Measurements from ENCODE around the gene MAFF. TPM values are rescaled to one million over a fixed set of nuclear protein-coding genes. Genes with fewer than 3 reads are reported as not detected.

The MAFF gene
- total and polyA plus RNA-seq, 9 of the 15 experiments (the other 6 are each of a cell fraction or from before 2014, with no cell fraction given) = 0.51 to 8.0 (median 5.4) TPM

DNA sequence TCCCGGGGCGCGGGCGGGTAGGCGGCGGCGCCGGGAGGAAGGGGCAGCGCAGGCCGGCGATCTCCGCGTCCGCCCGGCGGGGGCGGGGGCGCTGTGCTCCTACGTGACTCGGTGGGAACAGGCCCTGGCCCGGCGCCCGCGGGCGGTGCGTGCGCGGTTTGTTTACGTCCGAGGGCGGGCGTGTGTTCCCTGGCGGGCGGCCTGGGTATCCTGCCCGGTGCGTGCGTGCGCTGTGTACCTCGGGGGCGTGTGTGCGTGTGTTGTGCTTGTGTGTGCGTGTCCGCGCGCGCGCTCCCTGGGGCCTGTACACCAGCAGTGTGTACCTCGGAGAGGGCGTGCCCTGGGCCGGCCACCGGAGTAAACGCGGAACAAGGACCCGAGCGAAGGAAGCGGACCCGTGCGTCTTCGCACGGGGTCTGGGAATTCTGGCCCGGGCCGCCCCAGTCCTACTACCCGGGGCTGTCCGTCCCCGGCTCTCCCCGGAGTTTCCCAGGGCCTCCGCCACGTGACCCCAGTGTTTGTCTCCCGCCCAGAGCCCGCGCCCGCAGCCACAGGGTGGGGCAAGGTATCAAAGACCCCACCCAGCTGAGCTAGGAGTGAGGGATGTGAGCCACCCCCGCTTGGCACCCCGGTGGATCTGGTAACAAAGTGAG is 769 bp downstream of the MAFF start (continued):
- TF ChIP-seq CTBP1 (IDR thresholded peaks at IDR 0.05; ENCODE audit: borderline replicate concordance) (peak; percentile 61; the same call in 1 of the 2 replicates), ZNF717 (CRISPR knock-in tag; IDR thresholded peaks at IDR 0.05) (no peak), PHB2 (IDR thresholded peaks at IDR 0.05; ENCODE audit: low read depth) (no peak), MTA2 (IDR thresholded peaks at IDR 0.05; ENCODE audit: low read depth) (no peak), ZNF146 (CRISPR knock-in tag; IDR thresholded peaks at IDR 0.05; ENCODE audit: unreplicated experiment) (no peak), ZNF311 (CRISPR knock-in tag; IDR thresholded peaks at IDR 0.05) (no peak), ETS1 (conservative IDR thresholded peaks at IDR 0.05; ENCODE audit: control insufficient read depth, low read depth, low read length) (peak; percentile 59), ZNF778 (CRISPR knock-in tag; IDR thresholded peaks at IDR 0.05) (no peak), ZC3H4 (CRISPR knock-in tag; IDR thresholded peaks at IDR 0.05; ENCODE audit: borderline replicate concordance) (no peak), L3MBTL2 (IDR thresholded peaks at IDR 0.05) (0 out of 2 replicates have a peak, but pooled peaks have one; percentile 42), RBFOX2 (IDR thresholded peaks at IDR 0.05; ENCODE audit: low read depth, low read length) (peak; percentile 72), RBBP5 (IDR thresholded peaks at IDR 0.05; ENCODE audit: borderline replicate concordance, insufficient read depth, low read length, poor library complexity, severe bottlenecking) (peak; percentile 65), TAF15 (IDR thresholded peaks at IDR 0.05; ENCODE audit: low read depth, low read length) (no peak), FOXO4 (CRISPR knock-in tag; IDR thresholded peaks at IDR 0.05) (no peak), TCF7 (IDR thresholded peaks at IDR 0.05; ENCODE audit: borderline replicate concordance) (no peak), NFE2L1 (tag; IDR thresholded peaks at IDR 0.05; ENCODE audit: borderline replicate concordance, low read depth) (no peak), ZBTB7A (IDR thresholded peaks at IDR 0.05; ENCODE audit: borderline replicate concordance, control insufficient read depth, low read depth, low read length) (no peak; the same call in 1 of the 2 replicates), ZNF224 (CRISPR knock-in tag; IDR thresholded peaks at IDR 0.05) (no peak), ZNF766 (CRISPR knock-in tag; conservative IDR thresholded peaks at IDR 0.05) (no peak), ZNF133 (CRISPR knock-in tag; IDR thresholded peaks at IDR 0.05) (no peak), RBM22 (IDR thresholded peaks at IDR 0.05; ENCODE audit: low read depth, low read length, poor library complexity, severe bottlenecking) (no peak), ZBED1 (IDR thresholded peaks at IDR 0.05) (no peak), STAT5B (CRISPR knock-in tag; IDR thresholded peaks at IDR 0.05) (no peak), TSC22D4 (tag; IDR thresholded peaks at IDR 0.05) (no peak), MTA3 (IDR thresholded peaks at IDR 0.05; ENCODE audit: borderline replicate concordance) (no peak), ZNF699 (CRISPR knock-in tag; IDR thresholded peaks at IDR 0.05; ENCODE audit: insufficient replicate concordance) (no peak), ZNF584 (CRISPR knock-in tag; IDR thresholded peaks at IDR 0.05; ENCODE audit: low read depth) (no peak), ZNF217 (CRISPR knock-in tag; IDR thresholded peaks at IDR 0.05) (no peak), NR4A1 (CRISPR knock-in tag; IDR thresholded peaks at IDR 0.05) (no peak), NR4A1 (tag; IDR thresholded peaks at IDR 0.05) (no peak)
